Measurements from ENCODE around the gene F3.

- TF ChIP-seq, protein P1, sequence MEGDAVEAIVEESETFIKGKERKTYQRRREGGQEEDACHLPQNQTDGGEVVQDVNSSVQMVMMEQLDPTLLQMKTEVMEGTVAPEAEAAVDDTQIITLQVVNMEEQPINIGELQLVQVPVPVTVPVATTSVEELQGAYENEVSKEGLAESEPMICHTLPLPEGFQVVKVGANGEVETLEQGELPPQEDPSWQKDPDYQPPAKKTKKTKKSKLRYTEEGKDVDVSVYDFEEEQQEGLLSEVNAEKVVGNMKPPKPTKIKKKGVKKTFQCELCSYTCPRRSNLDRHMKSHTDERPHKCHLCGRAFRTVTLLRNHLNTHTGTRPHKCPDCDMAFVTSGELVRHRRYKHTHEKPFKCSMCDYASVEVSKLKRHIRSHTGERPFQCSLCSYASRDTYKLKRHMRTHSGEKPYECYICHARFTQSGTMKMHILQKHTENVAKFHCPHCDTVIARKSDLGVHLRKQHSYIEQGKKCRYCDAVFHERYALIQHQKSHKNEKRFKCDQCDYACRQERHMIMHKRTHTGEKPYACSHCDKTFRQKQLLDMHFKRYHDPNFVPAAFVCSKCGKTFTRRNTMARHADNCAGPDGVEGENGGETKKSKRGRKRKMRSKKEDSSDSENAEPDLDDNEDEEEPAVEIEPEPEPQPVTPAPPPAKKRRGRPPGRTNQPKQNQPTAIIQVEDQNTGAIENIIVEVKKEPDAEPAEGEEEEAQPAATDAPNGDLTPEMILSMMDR (IDR thresholded peaks at IDR 0.05; ENCODE audit: low read length) = no peak
- TF ChIP-seq EZH2 (IDR thresholded peaks at IDR 0.05; ENCODE audit: borderline replicate concordance, low read length) = no peak
Observed at GRCh38 chr1:94553323-94553730, 11.8 kb upstream of the F3 start.
